GM23338 (cell line): Measurements from ENCODE around the gene FAM78A.

Experiments used
- CREB1 ChIP-seq: fragments of 250-450 bp; sonication (Bioruptor Pico); IDR thresholded peaks from 2 replicates; pipeline ENCODE4 v1.5.0; 2020; ENCODE audit warnings: low read depth, mild to moderate bottlenecking, moderate library complexity
- CTCF ChIP-seq, 2 experiments: fragments of 200-600 bp in 1 of 2; sonication (generic) in 1 of 2; conservative IDR thresholded peaks; 2 replicates each; pipeline versions ENCODE4 v1.5.1 to v1.6.1; 2016 to 2017; ENCODE audit warnings: antibody characterized with exemption in 2 of 2, low read depth in 2 of 2, mild to moderate bottlenecking in 2 of 2, moderate library complexity in 1 of 2
- ETS1 ChIP-seq: IDR thresholded peaks from 2 replicates; pipeline ENCODE4 v1.6.1; 2016; ENCODE audit warnings: antibody characterized with exemption
- EZH2 ChIP-seq: fragments of 200-600 bp; sonication (generic); IDR thresholded peaks from one replicate; pipeline ENCODE4 v1.8.0; 2017; ENCODE audit warnings: antibody characterized with exemption, mild to moderate bottlenecking, low read depth; ENCODE audit not compliant: unreplicated experiment
- EZH2phosphoT487 ChIP-seq: fragments of 200-600 bp; sonication (generic); IDR thresholded peaks from one replicate; pipeline ENCODE4 v1.8.1; 2018; ENCODE audit warnings: antibody characterized with exemption; ENCODE audit not compliant: unreplicated experiment
- JUNB ChIP-seq: IDR thresholded peaks from one replicate; pipeline ENCODE4 v1.6.1; 2016; ENCODE audit warnings: antibody characterized with exemption; ENCODE audit not compliant: unreplicated experiment
- POLR2AphosphoS5 ChIP-seq: IDR thresholded peaks from 2 replicates; pipeline ENCODE4 v1.6.1; 2016; ENCODE audit warnings: antibody characterized with exemption, low read depth
- REST ChIP-seq: IDR thresholded peaks from one replicate; pipeline ENCODE4 v1.6.1; 2018; ENCODE audit warnings: antibody characterized with exemption; ENCODE audit not compliant: unreplicated experiment

GRCh38 chr9:131227112-131227958 is 49.0 kb downstream of the FAM78A start:
- TF ChIP-seq CTCF (conservative IDR thresholded peaks at IDR 0.05; ENCODE audit: low read depth in 2 of 2) (0 out of 4 replicates have a peak, but pooled peaks of 1 of the 2 experiments have one; percentile 4), REST (no peak), POLR2AphosphoS5 (no peak), JUNB (no peak), EZH2phosphoT487 (no peak), EZH2 (no peak), CREB1 (no peak), ETS1 (no peak)
